IMR-90 (cell line): ENCODE measurements around the gene DTD1. TPM values are rescaled to one million over a fixed set of nuclear protein-coding genes. Genes with fewer than 3 reads are reported as not detected.

Experiments
- ATAC-seq: fragments of 200-7000 bp; cut with Tn5 transposase; 2 replicates; pipeline ENCODE4 v1.9.1; 2020; ENCODE audit warnings: low read depth, mild to moderate bottlenecking, moderate library complexity
- BruUV-seq: library from RNA; stranded (reverse); fragments of 400-500 nt; replicated peaks from 2 replicates; lab custom pipeline; 2021; lab: Mats Ljungman, UMichigan
- CTCF ChIA-PET: fragments of 300-600 bp; formaldehyde crosslinking; extraction: SDS; loops from one replicate; lab custom pipeline; 2021; ENCODE audit warnings: antibody characterized with exemption; lab: Yijun Ruan, JAX
- POLR2A ChIA-PET: fragments of 300-600 bp; sonication (Branson Sonifier 250); formaldehyde crosslinking; loops from one replicate; lab custom pipeline; 2022; ENCODE audit warnings: antibody characterized with exemption; ENCODE audit not compliant: unreplicated experiment; lab: Charles Lee
- DNase-seq: peaks from one replicate; pipeline ENCODE4 v3.0.0; 2013
- H2AFZ ChIP-seq: replicated peaks from 2 replicates; pipeline ENCODE3; 2013; ENCODE audit warnings: low read length, mild to moderate bottlenecking; ENCODE audit not compliant: poor library complexity
- H2AK5ac ChIP-seq: 2 replicates; pipeline ENCODE4 v1.6.1; 2013; ENCODE audit warnings: low read depth, low read length, inconsistent platforms
- H2AK9ac ChIP-seq: replicated peaks from 2 replicates; pipeline ENCODE3; 2013; ENCODE audit warnings: mild to moderate bottlenecking, low read depth, low read length, moderate library complexity; ENCODE audit not compliant: poor library complexity
- H2BK120ac ChIP-seq: 2 replicates; pipeline ENCODE4 v1.6.1; 2013; ENCODE audit warnings: low read depth, low read length, inconsistent platforms
- H2BK15ac ChIP-seq: 3 replicates; pipeline ENCODE4 v1.6.1; 2013; ENCODE audit warnings: low read depth, low read length, inconsistent platforms
- H2BK20ac ChIP-seq: 2 replicates; pipeline ENCODE4 v1.6.1; 2013; ENCODE audit warnings: low read depth, mild to moderate bottlenecking, inconsistent platforms, low read length, moderate library complexity
- H2BK5ac ChIP-seq: 2 replicates; pipeline ENCODE4 v1.6.1; 2013; ENCODE audit warnings: mild to moderate bottlenecking, low read depth, low read length, inconsistent platforms; ENCODE audit not compliant: poor library complexity, severe bottlenecking
- H3K14ac ChIP-seq: replicated peaks from 2 replicates; pipeline ENCODE4 v1.6.1; 2013; ENCODE audit warnings: low read depth, low read length, inconsistent platforms
- H3K18ac ChIP-seq: 2 replicates; pipeline ENCODE4 v1.6.1; 2013; ENCODE audit warnings: low read depth, low read length, control low read depth
- H3K23ac ChIP-seq: 2 replicates; pipeline ENCODE4 v1.6.1; 2013; ENCODE audit warnings: low read depth, low read length, inconsistent platforms
- H3K27ac ChIP-seq: 2 replicates; pipeline ENCODE4 v1.5.1; 2013; ENCODE audit warnings: mild to moderate bottlenecking, control low read depth, low read length; ENCODE audit not compliant: insufficient read depth
- H3K27me3 ChIP-seq: 2 replicates; pipeline ENCODE4 v1.6.1; 2013; ENCODE audit warnings: low read length; ENCODE audit not compliant: control insufficient read depth, insufficient read depth
- H3K36me3 ChIP-seq: 2 replicates; pipeline ENCODE4 v1.6.1; 2013; ENCODE audit warnings: low read length, mixed read lengths; ENCODE audit not compliant: control insufficient read depth, insufficient read depth
- H3K4ac ChIP-seq: 2 replicates; pipeline ENCODE4 v1.6.1; 2013; ENCODE audit warnings: low read depth, low read length, inconsistent platforms
- H3K4me1 ChIP-seq: 2 replicates; pipeline ENCODE4 v1.6.1; 2013; ENCODE audit warnings: low read length, mixed read lengths; ENCODE audit not compliant: control insufficient read depth, insufficient read depth
- H3K4me2 ChIP-seq: 2 replicates; pipeline ENCODE4 v1.6.1; 2013; ENCODE audit warnings: low read depth, mild to moderate bottlenecking, control low read depth, low read length, moderate library complexity
- H3K4me3 ChIP-seq: 2 replicates; pipeline ENCODE4 v1.5.1; 2013; ENCODE audit warnings: low read depth, mild to moderate bottlenecking, control low read depth, low read length, moderate library complexity; ENCODE audit not compliant: insufficient read depth
- H3K56ac ChIP-seq: 2 replicates; pipeline ENCODE4 v1.6.1; 2013; ENCODE audit warnings: low read length, inconsistent platforms; ENCODE audit not compliant: insufficient read depth; ENCODE audit errors: extremely low read depth
- H3K79me1 ChIP-seq, 2 experiments: 2 replicates each; pipeline ENCODE4 v1.6.1; 2013; ENCODE audit warnings: low read length in 2 of 2, inconsistent platforms in 1 of 2, low read depth in 1 of 2
- H3K9ac ChIP-seq: 2 replicates; pipeline ENCODE4 v1.6.1; 2013; ENCODE audit warnings: low read depth, low read length, control low read depth
- H3K9me1 ChIP-seq: 2 replicates; pipeline ENCODE4 v1.6.1; 2013; ENCODE audit warnings: low read length, inconsistent platforms; ENCODE audit not compliant: insufficient read depth
- H3K9me3 ChIP-seq: 2 replicates; pipeline ENCODE4 v1.6.1; 2013; ENCODE audit warnings: low read length; ENCODE audit not compliant: control insufficient read depth, insufficient read depth
- H4K20me1 ChIP-seq: 2 replicates; pipeline ENCODE4 v1.6.1; 2013; ENCODE audit warnings: low read length, inconsistent platforms; ENCODE audit not compliant: insufficient read depth
- H4K5ac ChIP-seq: 2 replicates; pipeline ENCODE4 v1.6.1; 2013; ENCODE audit warnings: mild to moderate bottlenecking, low read depth, low read length, control low read depth
- H4K8ac ChIP-seq, 2 experiments: 2 replicates each; pipeline ENCODE4 v1.6.1; 2013; ENCODE audit warnings: low read depth in 2 of 2, low read length in 2 of 2, control low read depth in 1 of 2, inconsistent platforms in 1 of 2
- H4K91ac ChIP-seq: 2 replicates; pipeline ENCODE4 v1.6.1; 2013; ENCODE audit warnings: low read depth, low read length, inconsistent platforms; ENCODE audit not compliant: insufficient read depth
- BHLHE40 ChIP-seq: fragments of 150-350 bp; IDR thresholded peaks from 2 replicates; pipeline ENCODE4 v1.6.1; 2016; ENCODE audit warnings: mild to moderate bottlenecking, low read depth, low read length
- NFE2L2 ChIP-seq: fragments of 150-350 bp; IDR thresholded peaks from 2 replicates; pipeline ENCODE4 v1.6.1; 2016; ENCODE audit warnings: low read depth, mild to moderate bottlenecking, low read length
- RAD21 ChIP-seq: IDR thresholded peaks from 2 replicates; pipeline ENCODE4 v1.6.1; 2012; ENCODE audit warnings: low read length, improper control_type of control experiment
- WGBS, 2 experiments: methylation state at CpG; one replicate each; pipeline versions ENCODE4 v1.1.5 to v1.1.7; 2013; ENCODE audit warnings: missing lambda C conversion rate in 2 of 2; ENCODE audit not compliant: insufficient read length in 1 of 2; ENCODE audit errors: extremely low coverage in 2 of 2; 5-methylcytosine and 5-hydroxymethylcytosine counted together
- dilution Hi-C: fragments of 300-500 bp; cut with HindIII; formaldehyde crosslinking; loops from one replicate; pipeline ENCODE4 v1.14.3; 2018; ENCODE audit warnings: low sequenced_read_pairs; ENCODE audit not compliant: unreplicated experiment
- in situ Hi-C: fragments of 300-500 bp; cut with MboI; formaldehyde crosslinking; loops from 3 replicates; pipeline ENCODE4 v1.14.3; 2019; ENCODE audit warnings: low sequenced_read_pairs, inconsistent platforms, mixed read lengths
- intact Hi-C: fragments of 100-400 bp; cut with micrococcal nuclease; formaldehyde crosslinking; loops from 2 replicates; pipeline ENCODE4 v1.10.0; 2022
- polyA plus RNA-seq, 3 experiments: library from polyadenylated mRNA; depleted of rRNA; stranded (reverse); fragments of >200 nt; gene quantifications; 2 replicates each; pipeline ENCODE4 v1.2.3, GENCODE V29; 2012; ENCODE audit warnings: low replicate concordance in 1 of 3
- total RNA-seq: library from RNA; depleted of rRNA; stranded (reverse); fragments of >200 nt; gene quantifications from 2 replicates; pipeline ENCODE4 v1.2.3, GENCODE V29; 2012

The DTD1 gene
- total and polyA plus RNA-seq, 2 of the 4 experiments (the other 2 are of a cell fraction): 73.1 to 101 TPM

DNA sequence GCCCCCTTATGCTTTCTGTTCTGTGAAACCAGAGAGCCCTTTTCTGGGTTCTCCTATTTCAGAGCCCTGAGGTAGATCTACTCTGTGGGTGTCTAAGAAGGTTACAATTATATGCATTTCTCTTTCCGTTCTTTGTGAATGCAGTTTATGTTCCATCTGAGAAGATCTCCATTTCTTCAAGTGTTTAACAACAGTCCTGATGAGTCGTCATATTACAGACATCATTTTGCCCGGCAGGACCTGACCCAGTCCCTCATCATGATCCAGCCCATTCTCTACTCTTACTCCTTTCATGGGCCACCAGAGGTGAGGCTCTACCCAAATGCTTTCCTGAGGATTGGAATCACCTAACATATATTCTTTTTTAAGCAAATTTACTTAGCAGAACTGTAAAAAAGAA is 39.4 kb upstream of the DTD1 start:
- POLR2A ChIA-PET: no interaction called here
- in situ Hi-C loops: loop anchor here (25.0 kb wide), 2 partner anchors 89 to 1489 kb away; no protein-coding TSS in a partner anchor
- no peak for ATAC-seq

More for the DNA sequence above, 39.4 kb upstream of the DTD1 start:
- H3K9ac ChIP-seq: no peak overlapping the region
- no peak overlapping the region for H3K23ac ChIP-seq
- no peaks in the 10 kb centered on the region for H3K27me3 ChIP-seq
- no peak overlapping the region for H3K4ac ChIP-seq
- CTCF ChIA-PET: no interaction called here
- no peak overlapping the region for H3K56ac ChIP-seq
- no peaks in the 10 kb centered on the region for H3K9me3 ChIP-seq
- no peak overlapping the region for H3K27ac ChIP-seq
- H4K8ac ChIP-seq: no peak overlapping the region
- H2BK5ac ChIP-seq: no peak overlapping the region
- no peaks in the 10 kb centered on the region; the same call in 1 of the 2 replicates for H4K20me1 ChIP-seq
- WGBS, 2 experiments: no CpG with 5 or more reads among the region's 3 CpGs
- H4K5ac ChIP-seq: no peak overlapping the region
- no peak overlapping the region for H3K18ac ChIP-seq
- no peak overlapping the region for H2AK5ac ChIP-seq
- H2AFZ ChIP-seq: no peak overlapping the region
- H3K36me3 ChIP-seq: peaks cover 42% of the 10 kb centered on the region
- no peak overlapping the region for H2AK9ac ChIP-seq
- no peak overlapping the region for H4K91ac ChIP-seq
- DNase-seq: no peak
- no peaks in the 10 kb centered on the region; the same call in 1 of the 2 replicates for H3K9me1 ChIP-seq
- no peak overlapping the region for H3K14ac ChIP-seq
- H2BK20ac ChIP-seq: no peak overlapping the region
- TF ChIP-seq NFE2L2: no peak
- no peak for TF ChIP-seq RAD21
- TF ChIP-seq BHLHE40: no peak
- BruUV-seq: no TSS peak
- no peak overlapping the region for H3K4me3 ChIP-seq
- no peak overlapping the region for H3K4me2 ChIP-seq
- H2BK15ac ChIP-seq: no peak overlapping the region
- dilution Hi-C loops (no loop called here), intact Hi-C loops (no loop called here)
- no peak overlapping the region for H2BK120ac ChIP-seq
- H3K4me1 ChIP-seq: no peaks in the 10 kb centered on the region
- no peaks in the 10 kb centered on the region for H3K79me1 ChIP-seq
